Measurements from ENCODE around the gene PLXNC1.

DNA sequence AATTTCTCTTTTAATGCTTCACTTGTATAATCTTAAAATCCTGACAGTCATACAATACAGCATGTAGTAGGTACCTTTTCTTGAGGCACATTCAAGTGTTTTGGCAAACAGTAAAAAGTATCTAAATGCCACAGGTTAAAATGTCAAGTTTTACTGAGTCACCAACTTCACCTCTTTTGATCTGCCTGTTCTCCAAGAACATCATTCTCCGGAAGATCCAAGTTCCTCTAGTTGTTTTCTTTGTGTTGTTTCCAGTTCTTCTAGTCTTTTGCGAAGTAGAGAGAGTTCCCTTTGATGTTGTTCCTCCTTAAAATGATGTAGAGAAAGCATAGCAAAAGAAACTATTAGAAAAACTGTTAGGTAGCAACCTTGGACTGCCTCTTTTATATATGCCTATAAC is 160.2 kb downstream of the PLXNC1 start:
- TF ChIP-seq LARP7 (IDR thresholded peaks at IDR 0.05) (no peak), ZNF75A (CRISPR knock-in tag; IDR thresholded peaks at IDR 0.05) (no peak)

All from K562 (cell line).